ENCODE results near the gene ME1.

- TF ChIP-seq, protein P1, sequence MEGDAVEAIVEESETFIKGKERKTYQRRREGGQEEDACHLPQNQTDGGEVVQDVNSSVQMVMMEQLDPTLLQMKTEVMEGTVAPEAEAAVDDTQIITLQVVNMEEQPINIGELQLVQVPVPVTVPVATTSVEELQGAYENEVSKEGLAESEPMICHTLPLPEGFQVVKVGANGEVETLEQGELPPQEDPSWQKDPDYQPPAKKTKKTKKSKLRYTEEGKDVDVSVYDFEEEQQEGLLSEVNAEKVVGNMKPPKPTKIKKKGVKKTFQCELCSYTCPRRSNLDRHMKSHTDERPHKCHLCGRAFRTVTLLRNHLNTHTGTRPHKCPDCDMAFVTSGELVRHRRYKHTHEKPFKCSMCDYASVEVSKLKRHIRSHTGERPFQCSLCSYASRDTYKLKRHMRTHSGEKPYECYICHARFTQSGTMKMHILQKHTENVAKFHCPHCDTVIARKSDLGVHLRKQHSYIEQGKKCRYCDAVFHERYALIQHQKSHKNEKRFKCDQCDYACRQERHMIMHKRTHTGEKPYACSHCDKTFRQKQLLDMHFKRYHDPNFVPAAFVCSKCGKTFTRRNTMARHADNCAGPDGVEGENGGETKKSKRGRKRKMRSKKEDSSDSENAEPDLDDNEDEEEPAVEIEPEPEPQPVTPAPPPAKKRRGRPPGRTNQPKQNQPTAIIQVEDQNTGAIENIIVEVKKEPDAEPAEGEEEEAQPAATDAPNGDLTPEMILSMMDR (IDR thresholded peaks at IDR 0.05; ENCODE audit: low read length), result no peak
- TF ChIP-seq EZH2phosphoT487 (IDR thresholded peaks at IDR 0.05; ENCODE audit: low read length) (no peak), EZH2 (optimal IDR thresholded peaks at IDR 0.05; ENCODE audit: low read depth, low read length) (no peak)
Observed at GRCh38 chr6:83260577-83260976, 170.3 kb downstream of the ME1 start.
